Measurements from ENCODE around the gene TMPRSS7. TPM values are rescaled to one million over a fixed set of nuclear protein-coding genes. Genes with fewer than 3 reads are reported as not detected.
A peak's percentile ranks its signal among the peaks of the same experiment; 100 is the strongest.

Gene TMPRSS7
- polyA plus RNA-seq, 1 experiment = not detected

- CTCF ChIA-PET = interaction anchor here (1.1 to 2.2 kb wide), 2 partner anchors 10 to 16 kb away, joined by 3 to 9 read pairs; no protein-coding TSS in a partner anchor
- Histone ChIP-seq H3K27me3 (ENCODE audit: control insufficient read depth, insufficient read depth, low read length) (no peaks in the 10 kb centered on the region), H3K36me3 (ENCODE audit: control insufficient read depth, insufficient read depth, low read length) (no peaks in the 10 kb centered on the region), H3K4me3 (ENCODE audit: low read depth, low read length) (no peak overlapping the region)
- TF ChIP-seq CTCF (IDR thresholded peaks at IDR 0.05; ENCODE audit: insufficient read depth, low read depth, low read length) = no peak
- no peak for DNase-seq (ENCODE audit: low read depth)
- POLR2A ChIA-PET = no interaction called here
Observed at GRCh38 chr3:112127522-112128494, 93.3 kb downstream of the TMPRSS7 start.

- peak; percentile 37 for DNase-seq (ENCODE audit: low read depth)
- POLR2A ChIA-PET = no interaction called here
Observed at GRCh38 chr3:112128843-112129727, 94.5 kb downstream of the TMPRSS7 start.

DNA sequence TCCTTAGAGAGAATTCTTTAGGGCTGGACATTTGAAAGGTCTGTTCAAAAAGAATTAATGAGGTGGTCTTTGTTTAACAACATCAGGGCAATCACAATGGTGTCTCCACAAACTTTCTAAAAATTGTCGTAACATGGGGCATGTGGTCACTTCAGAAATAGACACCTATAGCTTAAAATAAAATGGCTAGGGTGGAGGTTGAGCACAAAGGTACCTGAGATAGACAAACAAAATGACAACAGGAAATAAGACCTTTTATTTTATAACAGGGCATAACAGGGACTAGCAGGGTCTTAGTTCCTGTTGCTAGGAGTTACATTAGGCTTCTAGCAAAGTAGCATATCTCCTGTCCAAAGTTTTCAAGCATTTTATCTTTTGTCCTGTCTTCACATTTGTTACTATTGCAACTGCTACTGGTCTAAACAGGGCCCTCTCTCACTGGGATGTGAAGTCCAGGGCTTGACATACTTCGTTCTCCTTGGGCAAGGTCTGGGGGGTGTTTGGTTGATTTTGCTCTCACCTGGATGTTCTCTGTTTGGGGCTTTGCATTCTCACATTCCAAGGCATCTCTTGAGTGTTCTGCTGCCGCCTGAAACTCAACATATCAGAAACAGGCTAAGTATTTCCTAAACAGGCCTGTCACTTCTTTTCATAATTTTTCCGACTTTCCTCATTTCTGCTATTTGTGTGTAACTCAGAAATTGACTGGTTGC, 95.5 kb downstream of the TMPRSS7 start:
- DNase-seq (ENCODE audit: low read depth) = no peak
- ChIA-PET POLR2A (no interaction called here), CTCF (no interaction called here)
- no peak for TF ChIP-seq CTCF (IDR thresholded peaks at IDR 0.05; ENCODE audit: insufficient read depth, low read depth, low read length)
- Histone ChIP-seq H3K36me3 (ENCODE audit: control insufficient read depth, insufficient read depth, low read length) (no peaks in the 10 kb centered on the region), H3K4me3 (ENCODE audit: low read depth, low read length) (no peak overlapping the region), H3K27me3 (ENCODE audit: control insufficient read depth, insufficient read depth, low read length) (no peaks in the 10 kb centered on the region)

More at GRCh38 chr3:112128843-112129727, 94.5 kb downstream of the TMPRSS7 start:
- Histone ChIP-seq H3K27me3 (ENCODE audit: control insufficient read depth, insufficient read depth, low read length) (no peaks in the 10 kb centered on the region), H3K36me3 (ENCODE audit: control insufficient read depth, insufficient read depth, low read length) (no peaks in the 10 kb centered on the region), H3K4me3 (ENCODE audit: low read depth, low read length) (no peak overlapping the region)
- TF ChIP-seq CTCF (IDR thresholded peaks at IDR 0.05; ENCODE audit: insufficient read depth, low read depth, low read length) = no peak
- CTCF ChIA-PET = interaction anchor here (1.1 to 2.2 kb wide), 2 partner anchors 8 to 18 kb away, joined by 3 to 9 read pairs; no protein-coding TSS in a partner anchor

DNA sequence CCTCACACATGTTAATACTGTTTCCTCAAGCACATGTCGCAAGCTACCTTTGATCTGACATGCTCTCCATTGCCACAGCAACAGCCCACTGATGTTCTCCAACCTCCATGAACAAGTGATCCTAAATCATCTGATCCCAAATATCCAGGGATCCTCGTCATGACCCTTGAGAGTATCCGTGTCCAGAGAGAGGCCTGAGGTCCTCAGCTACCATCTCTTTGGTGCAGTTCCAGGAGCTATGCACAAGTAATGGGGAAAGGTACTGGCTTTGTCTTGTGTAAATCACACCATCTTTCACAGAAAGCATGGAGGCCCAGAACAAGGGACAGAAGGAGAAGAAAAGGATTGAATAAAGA, 96.1 kb downstream of the TMPRSS7 start:
- H3K27me3 ChIP-seq (ENCODE audit: control insufficient read depth, insufficient read depth, low read length) = no peaks in the 10 kb centered on the region
- no peaks in the 10 kb centered on the region for H3K36me3 ChIP-seq (ENCODE audit: control insufficient read depth, insufficient read depth, low read length)
- no peak overlapping the region for H3K4me3 ChIP-seq (ENCODE audit: low read depth, low read length)
- ChIA-PET POLR2A (no interaction called here), CTCF (no interaction called here)
- DNase-seq (ENCODE audit: low read depth) = no peak
- TF ChIP-seq CTCF (IDR thresholded peaks at IDR 0.05; ENCODE audit: insufficient read depth, low read depth, low read length) = no peak

Small RNA genes lying within 50 kb of the gene (small RNA-seq; reads per million reads assigned to genes)
- not detected for gene MIR567 (ENCODE audit: insufficient read length, low read depth, low replicate concordance)

Other genes starting within 250 kb of the TMPRSS7 start
- gene PHLDB2, start 175.5 kb upstream of the TMPRSS7 start, polyA plus RNA-seq (2011; rRNA removed) = 44.7 and 56.7 TPM in 2 replicates
- 12.6 and 21.1 TPM in 2 replicates for gene ABHD10, start 55.7 kb upstream of the TMPRSS7 start, polyA plus RNA-seq (2011; rRNA removed)
- 0.09 TPM in 1 of 2 replicates, not detected in the other for gene TAGLN3, start 35.8 kb upstream of the TMPRSS7 start, polyA plus RNA-seq (2011; rRNA removed)
- gene C3orf52, start 51.7 kb downstream of the TMPRSS7 start, polyA plus RNA-seq (2011; rRNA removed) = 4.5 and 5.6 TPM in 2 replicates
- gene GCSAM, start 98.5 kb downstream of the TMPRSS7 start, polyA plus RNA-seq (2011; rRNA removed) = not detected in 2 replicates